HUES6 (cell line): ENCODE measurements around the gene SUPT3H.
"Not testable (repeated sequence)": the region's sequence is repeated elsewhere in the genome, so short reads cannot be mapped to it uniquely, and the experiment has no call there.

ENCODE experiments used
- H3K27ac ChIP-seq: 2 replicates; pipeline ENCODE4 v1.7.0; 2013; ENCODE audit warnings: low read depth, mild to moderate bottlenecking, low read length, inconsistent platforms
- H3K27me3 ChIP-seq: 2 replicates; pipeline ENCODE4 v1.6.1; 2013; ENCODE audit warnings: low read length; ENCODE audit not compliant: control insufficient read depth, insufficient read depth
- H3K36me3 ChIP-seq: 2 replicates; pipeline ENCODE4 v1.6.1; 2013; ENCODE audit warnings: low read length; ENCODE audit not compliant: control insufficient read depth, insufficient read depth
- H3K4me1 ChIP-seq: 2 replicates; pipeline ENCODE4 v1.6.1; 2013; ENCODE audit warnings: low read length; ENCODE audit not compliant: control insufficient read depth, insufficient read depth
- H3K4me3 ChIP-seq: 2 replicates; pipeline ENCODE4 v1.5.1; 2013; ENCODE audit warnings: low read depth, low read length
- H3K9ac ChIP-seq: one replicate; pipeline ENCODE4 v1.6.1; 2013; ENCODE audit warnings: mild to moderate bottlenecking, low read length
- H3K9me3 ChIP-seq: 2 replicates; pipeline ENCODE4 v1.6.1; 2013; ENCODE audit warnings: low read depth, low read length; ENCODE audit not compliant: control insufficient read depth, insufficient read depth

The SUPT3H gene

GRCh38 chr6:45289751-45290514 lies 87.8 kb downstream of the SUPT3H start:
- Histone ChIP-seq H3K27me3 (no peaks in the 10 kb centered on the region), H3K27ac (no peak overlapping the region), H3K36me3 (no peaks in the 10 kb centered on the region), H3K4me3 (no peak overlapping the region), H3K9ac (no peak overlapping the region), H3K4me1 (no peaks in the 10 kb centered on the region), H3K9me3 (peaks cover 1% of the 10 kb centered on the region; the same call in 1 of the 2 replicates)

- not testable (repeated sequence) for H3K4me1 ChIP-seq, H3K4me3 ChIP-seq, H3K27me3 ChIP-seq, H3K36me3 ChIP-seq, H3K9me3 ChIP-seq, H3K27ac ChIP-seq, H3K9ac ChIP-seq
These were observed 91.0 kb downstream of the SUPT3H start for GRCh38 chr6:45286707-45287106.

- Histone ChIP-seq H3K4me3 (no peak overlapping the region), H3K4me1 (no peaks in the 10 kb centered on the region), H3K9ac (no peak overlapping the region), H3K27ac (no peak overlapping the region), H3K27me3 (no peaks in the 10 kb centered on the region), H3K9me3 (peaks cover 20% of the 10 kb centered on the region), H3K36me3 (no peaks in the 10 kb centered on the region)
These were observed 99.4 kb downstream of the SUPT3H start for GRCh38 chr6:45278367-45278766.

GRCh38 chr6:45277741-45278140 lies 100.0 kb downstream of the SUPT3H start:
- H3K4me1 ChIP-seq, H3K27me3 ChIP-seq, H3K4me3 ChIP-seq, H3K27ac ChIP-seq, H3K36me3 ChIP-seq, H3K9ac ChIP-seq: not testable (repeated sequence)
- H3K9me3 ChIP-seq = peaks cover 20% of the 10 kb centered on the region

- Histone ChIP-seq H3K4me3 (no peak overlapping the region), H3K4me1 (no peaks in the 10 kb centered on the region), H3K27me3 (no peaks in the 10 kb centered on the region), H3K9me3 (peaks cover 26% of the 10 kb centered on the region), H3K36me3 (no peaks in the 10 kb centered on the region; the same call in 1 of the 2 replicates), H3K27ac (no peak overlapping the region), H3K9ac (no peak overlapping the region)
These were observed 102.4 kb downstream of the SUPT3H start for GRCh38 chr6:45275358-45275757.

- Histone ChIP-seq H3K27me3 (no peaks in the 10 kb centered on the region), H3K9me3 (peaks cover 19% of the 10 kb centered on the region), H3K36me3 (no peaks in the 10 kb centered on the region; the same call in 1 of the 2 replicates), H3K9ac (no peak overlapping the region), H3K4me1 (no peaks in the 10 kb centered on the region; the same call in 1 of the 2 replicates), H3K4me3 (no peak overlapping the region), H3K27ac (no peak overlapping the region)
These were observed 105.1 kb downstream of the SUPT3H start for GRCh38 chr6:45272626-45273025.

- no peak overlapping the region for H3K27ac ChIP-seq
- H3K36me3 ChIP-seq = no peaks in the 10 kb centered on the region
- no peaks in the 10 kb centered on the region for H3K9me3 ChIP-seq
- H3K4me3 ChIP-seq = no peak overlapping the region
- H3K27me3 ChIP-seq = no peaks in the 10 kb centered on the region
- H3K4me1 ChIP-seq = no peaks in the 10 kb centered on the region; the same call in 1 of the 2 replicates
- no peak overlapping the region for H3K9ac ChIP-seq
These were observed 112.5 kb downstream of the SUPT3H start for GRCh38 chr6:45265246-45265645.

- H3K27me3 ChIP-seq = no peaks in the 10 kb centered on the region
These were observed 117.0 kb downstream of the SUPT3H start for GRCh38 chr6:45260696-45261095.

GRCh38 chr6:45256697-45257695 lies 120.7 kb downstream of the SUPT3H start:
- Histone ChIP-seq H3K36me3 (no peaks in the 10 kb centered on the region), H3K4me3 (no peak overlapping the region), H3K27me3 (no peaks in the 10 kb centered on the region), H3K27ac (no peak overlapping the region), H3K4me1 (no peaks in the 10 kb centered on the region), H3K9me3 (no peaks in the 10 kb centered on the region), H3K9ac (no peak overlapping the region)

More at GRCh38 chr6:45260696-45261095, 117.0 kb downstream of the SUPT3H start:
- Histone ChIP-seq H3K4me3 (no peak overlapping the region), H3K36me3 (no peaks in the 10 kb centered on the region), H3K9me3 (no peaks in the 10 kb centered on the region), H3K4me1 (no peaks in the 10 kb centered on the region), H3K9ac (no peak overlapping the region), H3K27ac (no peak overlapping the region)

GRCh38 chr6:45255434-45255833 lies 122.3 kb downstream of the SUPT3H start:
- Histone ChIP-seq H3K4me1 (no peaks in the 10 kb centered on the region), H3K27me3 (no peaks in the 10 kb centered on the region), H3K9me3 (no peaks in the 10 kb centered on the region), H3K27ac (no peak overlapping the region), H3K36me3 (no peaks in the 10 kb centered on the region), H3K4me3 (no peak overlapping the region), H3K9ac (no peak overlapping the region)

- Histone ChIP-seq H3K27me3 (no peaks in the 10 kb centered on the region), H3K36me3 (no peaks in the 10 kb centered on the region), H3K9me3 (no peaks in the 10 kb centered on the region), H3K9ac (no peak overlapping the region), H3K4me1 (peaks cover 3% of the 10 kb centered on the region; the same call in 1 of the 2 replicates), H3K4me3 (no peak overlapping the region), H3K27ac (0 out of 2 replicates have a peak overlapping the region, but pooled peaks have one; percentile 34)
These were observed 123.5 kb downstream of the SUPT3H start for GRCh38 chr6:45254253-45254652.
